K562 (cell line): ENCODE data around the gene POLK.

ENCODE experiments used
- EHMT2 ChIP-seq: fragments of 450-650 bp; IDR thresholded peaks from 2 replicates; pipeline ENCODE4 v1.6.1; 2018; ENCODE audit warnings: antibody characterized with exemption
- TAF1 ChIP-seq: IDR thresholded peaks from 2 replicates; pipeline ENCODE4 v1.6.1; 2011; ENCODE audit warnings: mild to moderate bottlenecking, low read length, moderate library complexity; ENCODE audit not compliant: insufficient read depth, control insufficient read depth, severe bottlenecking; ENCODE audit errors: extremely low read depth
- ZBTB40 ChIP-seq, 2 experiments: fragments of 450-650 bp in 1 of 2; sonication (generic) in 1 of 2; formaldehyde crosslinking in 1 of 2; IDR thresholded peaks; 2 replicates each; pipeline versions ENCODE4 v1.7.1 to v1.9.0; 2016 to 2022; ENCODE audit warnings: inconsistent platforms in 1 of 2, mild to moderate bottlenecking in 1 of 2, missing genetic modification reagents in 1 of 2
- TF ChIP-seq, protein P1 (sequence below): sonication (generic); formaldehyde crosslinking; IDR thresholded peaks from 2 replicates; pipeline ENCODE4 v1.8.0; 2022; ENCODE audit warnings: mild to moderate bottlenecking, missing genetic modification reagents

DNA sequence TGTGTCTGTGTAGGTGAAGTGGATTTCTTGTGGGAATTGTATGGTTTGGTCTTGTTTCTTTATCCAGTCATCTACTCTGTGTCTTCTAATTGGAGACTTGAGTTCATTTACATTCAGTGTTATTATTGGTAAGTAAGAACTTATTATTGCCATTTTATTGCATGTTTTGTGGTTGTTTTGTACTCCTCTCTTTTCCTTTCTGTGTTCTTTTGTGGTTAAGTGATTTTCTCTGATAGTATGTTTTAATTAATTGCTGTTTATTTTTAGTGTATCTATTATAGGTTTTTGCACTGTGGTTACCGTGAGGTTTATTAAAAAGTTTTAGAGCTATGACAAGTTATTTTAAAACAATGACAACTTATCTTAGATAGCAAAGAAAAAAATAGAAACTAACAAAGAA is 8.1 kb downstream of the POLK start:
- TF ChIP-seq ZBTB40 (IDR thresholded peaks at IDR 0.05) (no peak), ZBTB40 (CRISPR knock-in tag; IDR thresholded peaks at IDR 0.05) (no peak), EHMT2 (no peak), TAF1 (no peak)
- TF ChIP-seq, protein P1, sequence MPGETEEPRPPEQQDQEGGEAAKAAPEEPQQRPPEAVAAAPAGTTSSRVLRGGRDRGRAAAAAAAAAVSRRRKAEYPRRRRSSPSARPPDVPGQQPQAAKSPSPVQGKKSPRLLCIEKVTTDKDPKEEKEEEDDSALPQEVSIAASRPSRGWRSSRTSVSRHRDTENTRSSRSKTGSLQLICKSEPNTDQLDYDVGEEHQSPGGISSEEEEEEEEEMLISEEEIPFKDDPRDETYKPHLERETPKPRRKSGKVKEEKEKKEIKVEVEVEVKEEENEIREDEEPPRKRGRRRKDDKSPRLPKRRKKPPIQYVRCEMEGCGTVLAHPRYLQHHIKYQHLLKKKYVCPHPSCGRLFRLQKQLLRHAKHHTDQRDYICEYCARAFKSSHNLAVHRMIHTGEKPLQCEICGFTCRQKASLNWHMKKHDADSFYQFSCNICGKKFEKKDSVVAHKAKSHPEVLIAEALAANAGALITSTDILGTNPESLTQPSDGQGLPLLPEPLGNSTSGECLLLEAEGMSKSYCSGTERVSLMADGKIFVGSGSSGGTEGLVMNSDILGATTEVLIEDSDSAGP (CRISPR knock-in tag) = no peak
